MM.1S (cell line): ENCODE data around the gene DNPH1.

Experiments
- DNase-seq: peaks from one replicate; pipeline ENCODE4 v3.0.0-alpha.2; 2015
- H2AFZ ChIP-seq: fragments of 300-600 bp; sonication (generic); 2 replicates; pipeline ENCODE4 v1.6.0; 2016; ENCODE audit warnings: antibody characterized with exemption, low read length
- H3F3A ChIP-seq: fragments of 300-600 bp; sonication (generic); 2 replicates; pipeline ENCODE4 v1.6.1; 2016; ENCODE audit warnings: mild to moderate bottlenecking, antibody characterized with exemption, low read length, moderate library complexity, mixed read lengths; ENCODE audit not compliant: insufficient read depth
- H3K27ac ChIP-seq: fragments of 300-600 bp; sonication (generic); 2 replicates; pipeline ENCODE4 v1.5.1; 2016; ENCODE audit warnings: mild to moderate bottlenecking, low read length
- H3K27me3 ChIP-seq: fragments of 300-600 bp; sonication (generic); replicated peaks from 2 replicates; pipeline ENCODE4 v1.6.0; 2016; ENCODE audit warnings: low read length; ENCODE audit not compliant: insufficient read depth
- H3K36me3 ChIP-seq: fragments of 300-600 bp; sonication (generic); replicated peaks from 2 replicates; pipeline ENCODE4 v1.6.1; 2016; ENCODE audit warnings: mild to moderate bottlenecking, low read length, mixed read lengths; ENCODE audit not compliant: insufficient read depth
- H3K4me1 ChIP-seq: fragments of 300-600 bp; sonication (generic); 2 replicates; pipeline ENCODE4 v1.6.1; 2016; ENCODE audit warnings: low read length, mixed read lengths
- H3K4me2 ChIP-seq: fragments of 300-600 bp; sonication (generic); 2 replicates; pipeline ENCODE4 v1.6.0; 2016; ENCODE audit warnings: low read depth, low read length
- H3K4me3 ChIP-seq: fragments of 300-600 bp; sonication (generic); 2 replicates; pipeline ENCODE4 v1.5.1; 2016; ENCODE audit warnings: low read length, mixed read lengths
- H3K79me2 ChIP-seq: fragments of 300-600 bp; sonication (generic); 2 replicates; pipeline ENCODE4 v1.6.1; 2016; ENCODE audit warnings: mixed run types, low read length, mixed read lengths
- H3K9ac ChIP-seq: fragments of 300-600 bp; sonication (generic); 2 replicates; pipeline ENCODE4 v1.6.1; 2016; ENCODE audit warnings: low read length, mixed read lengths
- H3K9me2 ChIP-seq: fragments of 300-600 bp; sonication (generic); replicated peaks from 2 replicates; pipeline ENCODE4 v1.6.1; 2016; ENCODE audit warnings: mild to moderate bottlenecking, low read length, mixed read lengths; ENCODE audit not compliant: insufficient read depth
- H3K9me3 ChIP-seq: fragments of 300-600 bp; sonication (generic); replicated peaks from 2 replicates; pipeline ENCODE4 v1.6.1; 2016; ENCODE audit warnings: mild to moderate bottlenecking, low read length, mixed read lengths; ENCODE audit not compliant: insufficient read depth
- H4K20me1 ChIP-seq: fragments of 300-600 bp; sonication (generic); 2 replicates; pipeline ENCODE4 v1.6.1; 2016; ENCODE audit warnings: mild to moderate bottlenecking, low read length, moderate library complexity, mixed read lengths; ENCODE audit not compliant: insufficient read depth
- EZH2 ChIP-seq: fragments of 300-600 bp; sonication (generic); optimal IDR thresholded peaks from 2 replicates; pipeline ENCODE3; 2017; ENCODE audit warnings: low read depth, mild to moderate bottlenecking, antibody characterized with exemption, low read length, mixed read lengths
- EZH2phosphoT487 ChIP-seq: fragments of 300-600 bp; sonication (generic); IDR thresholded peaks from 2 replicates; pipeline ENCODE4 v1.6.1; 2018; ENCODE audit warnings: antibody characterized with exemption, low read length
- TF ChIP-seq, protein P1 (sequence below): fragments of 300-600 bp; sonication (generic); IDR thresholded peaks from 2 replicates; pipeline ENCODE4 v1.5.1; 2016; ENCODE audit warnings: antibody characterized with exemption, low read length, mixed read lengths

DNPH1 gene

DNA sequence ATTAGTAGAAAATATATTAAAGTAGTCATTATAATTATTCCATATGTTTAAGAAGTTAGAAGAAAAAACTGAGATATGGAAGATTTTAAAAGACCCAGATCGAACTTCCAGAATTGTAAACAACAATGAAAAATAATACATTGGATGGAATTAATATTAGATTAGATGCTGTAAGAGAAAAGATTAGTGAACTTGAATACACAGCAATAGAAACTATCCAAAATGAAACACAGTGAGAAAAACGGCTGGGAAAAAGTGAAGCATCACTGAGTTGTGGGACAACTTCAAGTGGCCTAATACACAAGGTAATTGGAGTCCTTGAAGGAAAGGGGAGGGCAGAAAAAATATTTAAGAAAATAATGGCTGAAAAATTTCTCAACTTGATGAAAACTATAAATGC, 9.8 kb upstream of the DNPH1 start:
- Histone ChIP-seq H3K9me2 (no peaks in the 10 kb centered on the region), H3K36me3 (no peaks in the 10 kb centered on the region), H3K4me2 (no peak overlapping the region), H3K9me3 (no peaks in the 10 kb centered on the region), H4K20me1 (no peaks in the 10 kb centered on the region), H3K4me3 (no peak overlapping the region), H3K27ac (no peak overlapping the region), H3K4me1 (peaks cover 16% of the 10 kb centered on the region), H3K27me3 (no peaks in the 10 kb centered on the region), H3K79me2 (no peaks in the 10 kb centered on the region), H3K9ac (no peak overlapping the region), H2AFZ (no peak overlapping the region), H3F3A (peaks cover 10% of the 10 kb centered on the region)
- TF ChIP-seq EZH2phosphoT487, result no peak
- TF ChIP-seq EZH2, result no peak
- TF ChIP-seq, protein P1, sequence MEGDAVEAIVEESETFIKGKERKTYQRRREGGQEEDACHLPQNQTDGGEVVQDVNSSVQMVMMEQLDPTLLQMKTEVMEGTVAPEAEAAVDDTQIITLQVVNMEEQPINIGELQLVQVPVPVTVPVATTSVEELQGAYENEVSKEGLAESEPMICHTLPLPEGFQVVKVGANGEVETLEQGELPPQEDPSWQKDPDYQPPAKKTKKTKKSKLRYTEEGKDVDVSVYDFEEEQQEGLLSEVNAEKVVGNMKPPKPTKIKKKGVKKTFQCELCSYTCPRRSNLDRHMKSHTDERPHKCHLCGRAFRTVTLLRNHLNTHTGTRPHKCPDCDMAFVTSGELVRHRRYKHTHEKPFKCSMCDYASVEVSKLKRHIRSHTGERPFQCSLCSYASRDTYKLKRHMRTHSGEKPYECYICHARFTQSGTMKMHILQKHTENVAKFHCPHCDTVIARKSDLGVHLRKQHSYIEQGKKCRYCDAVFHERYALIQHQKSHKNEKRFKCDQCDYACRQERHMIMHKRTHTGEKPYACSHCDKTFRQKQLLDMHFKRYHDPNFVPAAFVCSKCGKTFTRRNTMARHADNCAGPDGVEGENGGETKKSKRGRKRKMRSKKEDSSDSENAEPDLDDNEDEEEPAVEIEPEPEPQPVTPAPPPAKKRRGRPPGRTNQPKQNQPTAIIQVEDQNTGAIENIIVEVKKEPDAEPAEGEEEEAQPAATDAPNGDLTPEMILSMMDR, result no peak
- DNase-seq, result no peak

DNA sequence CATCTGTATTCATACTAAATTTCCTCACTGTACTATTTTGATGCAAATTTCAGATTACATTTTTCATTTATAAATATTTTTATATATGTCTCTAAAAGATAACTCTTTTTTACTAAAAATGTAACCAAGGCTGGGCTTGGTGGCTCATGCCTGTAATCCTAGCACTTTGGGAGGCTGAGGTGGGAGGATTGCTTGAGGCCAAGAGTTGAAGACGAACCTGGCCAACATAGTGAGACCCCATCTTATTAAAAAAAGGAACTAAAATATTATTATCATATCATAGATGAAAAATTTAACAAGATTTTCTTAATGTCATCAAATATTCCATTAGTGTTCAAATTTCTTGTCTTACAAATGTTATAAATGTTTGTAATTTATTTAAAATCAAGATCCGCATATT, 6.6 kb upstream of the DNPH1 start:
- Histone ChIP-seq H3F3A (peaks cover 4% of the 10 kb centered on the region), H3K36me3 (no peaks in the 10 kb centered on the region), H3K27ac (no peak overlapping the region), H3K9ac (no peak overlapping the region), H2AFZ (no peak overlapping the region), H3K4me3 (no peak overlapping the region), H3K27me3 (no peaks in the 10 kb centered on the region), H3K4me1 (peaks cover 5% of the 10 kb centered on the region), H3K4me2 (no peak overlapping the region), H3K79me2 (no peaks in the 10 kb centered on the region), H4K20me1 (no peaks in the 10 kb centered on the region), H3K9me2 (no peaks in the 10 kb centered on the region), H3K9me3 (no peaks in the 10 kb centered on the region)
- no peak for TF ChIP-seq EZH2
- TF ChIP-seq, protein P1, result no peak
- no peak for TF ChIP-seq EZH2phosphoT487
- DNase-seq, result no peak

DNA sequence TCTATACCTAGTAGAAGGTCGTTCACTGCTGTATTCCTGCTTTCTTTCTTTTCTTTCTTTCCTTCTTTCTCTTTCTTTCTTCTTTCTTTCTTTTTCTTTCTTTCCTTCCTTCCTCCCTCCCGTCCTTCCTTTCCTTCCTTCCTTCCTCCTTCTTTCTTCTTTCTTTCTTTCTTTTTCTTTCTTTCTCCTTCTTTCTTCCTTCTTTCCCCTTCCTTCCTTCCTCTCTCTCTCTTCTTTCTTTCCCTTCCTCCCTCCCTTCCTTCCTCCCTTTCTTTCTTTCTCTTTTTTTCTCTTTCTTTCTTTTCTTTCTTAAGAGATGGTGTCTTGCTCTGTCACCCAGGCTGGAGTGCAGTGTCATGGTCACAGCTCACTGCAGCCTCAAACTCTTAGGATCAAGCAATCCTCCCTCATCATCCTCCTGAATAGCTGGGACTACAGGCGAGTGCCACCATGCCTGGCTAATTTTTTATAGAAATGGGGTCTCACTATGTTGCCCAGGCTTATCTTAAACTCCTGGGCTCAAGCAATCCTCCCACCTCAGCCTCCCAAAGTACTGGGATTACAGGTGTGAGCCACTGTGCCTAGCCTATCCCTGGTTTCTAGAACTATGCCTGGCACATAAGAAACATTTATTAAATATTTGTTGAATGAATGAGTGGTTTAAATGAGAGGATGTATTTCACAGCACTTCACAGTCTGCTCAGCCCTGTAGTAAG, 2.6 kb upstream of the DNPH1 start:
- H3F3A ChIP-seq, result 0 out of 2 replicates have a peak, but pooled peaks cover 2% of the 10 kb centered on the region
- no peak overlapping the region for H3K27ac ChIP-seq
- no peak overlapping the region for H2AFZ ChIP-seq
- no peaks in the 10 kb centered on the region for H3K36me3 ChIP-seq
- no peak overlapping the region for H3K9ac ChIP-seq
- no peaks in the 10 kb centered on the region for H3K9me2 ChIP-seq
- no peaks in the 10 kb centered on the region for H4K20me1 ChIP-seq
- TF ChIP-seq, protein P1, result no peak
- TF ChIP-seq EZH2phosphoT487 (no peak), EZH2 (no peak)
- H3K4me3 ChIP-seq, result no peak overlapping the region
- no peaks in the 10 kb centered on the region for H3K9me3 ChIP-seq
- no peaks in the 10 kb centered on the region for H3K27me3 ChIP-seq
- no peak overlapping the region for H3K4me2 ChIP-seq
- DNase-seq, result no peak
- H3K4me1 ChIP-seq, result peaks cover 8% of the 10 kb centered on the region
- H3K79me2 ChIP-seq, result peaks cover 19% of the 10 kb centered on the region
